Measurements from ENCODE around the gene MAP3K14.

The MAP3K14 gene

DNA sequence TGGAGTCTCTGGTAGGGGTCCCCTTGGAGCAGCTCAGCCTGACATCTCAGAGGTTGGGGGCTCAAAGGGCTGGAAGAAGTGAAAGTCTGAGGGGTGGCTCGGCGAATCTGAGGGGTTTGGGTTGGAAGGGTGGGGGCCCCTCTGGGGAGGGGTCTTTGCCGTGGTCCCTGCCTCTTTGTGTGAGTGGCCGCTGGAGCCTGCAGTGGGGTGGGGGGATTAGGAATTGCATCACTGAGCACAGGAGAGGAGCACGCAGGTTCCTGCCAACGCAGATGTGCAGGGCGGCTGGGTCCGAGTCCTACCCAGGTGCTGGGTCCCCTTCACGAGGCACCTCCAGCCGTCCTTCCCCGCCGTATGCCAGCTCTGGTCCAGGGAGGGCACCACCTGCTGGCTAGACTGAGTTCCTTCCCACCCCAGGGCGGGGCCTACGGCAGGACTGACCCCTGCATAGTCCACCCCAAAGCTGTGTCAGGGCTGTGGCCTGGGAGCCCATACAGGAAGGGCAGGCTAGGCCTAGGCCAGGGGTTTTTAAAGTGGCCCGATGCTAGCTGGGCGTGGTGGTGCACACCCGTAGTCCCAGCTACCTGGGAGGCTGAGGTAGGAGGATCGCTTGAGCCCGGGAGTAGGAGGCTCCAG is 85.2 kb downstream of the MAP3K14 start:
- FAIRE-seq = no peak

GRCh38 chr17:45230787-45231480 is 85.9 kb downstream of the MAP3K14 start:
- FAIRE-seq = no peak

GRCh38 chr17:45230410-45230786 is 86.4 kb downstream of the MAP3K14 start:
- no peak for FAIRE-seq

DNA sequence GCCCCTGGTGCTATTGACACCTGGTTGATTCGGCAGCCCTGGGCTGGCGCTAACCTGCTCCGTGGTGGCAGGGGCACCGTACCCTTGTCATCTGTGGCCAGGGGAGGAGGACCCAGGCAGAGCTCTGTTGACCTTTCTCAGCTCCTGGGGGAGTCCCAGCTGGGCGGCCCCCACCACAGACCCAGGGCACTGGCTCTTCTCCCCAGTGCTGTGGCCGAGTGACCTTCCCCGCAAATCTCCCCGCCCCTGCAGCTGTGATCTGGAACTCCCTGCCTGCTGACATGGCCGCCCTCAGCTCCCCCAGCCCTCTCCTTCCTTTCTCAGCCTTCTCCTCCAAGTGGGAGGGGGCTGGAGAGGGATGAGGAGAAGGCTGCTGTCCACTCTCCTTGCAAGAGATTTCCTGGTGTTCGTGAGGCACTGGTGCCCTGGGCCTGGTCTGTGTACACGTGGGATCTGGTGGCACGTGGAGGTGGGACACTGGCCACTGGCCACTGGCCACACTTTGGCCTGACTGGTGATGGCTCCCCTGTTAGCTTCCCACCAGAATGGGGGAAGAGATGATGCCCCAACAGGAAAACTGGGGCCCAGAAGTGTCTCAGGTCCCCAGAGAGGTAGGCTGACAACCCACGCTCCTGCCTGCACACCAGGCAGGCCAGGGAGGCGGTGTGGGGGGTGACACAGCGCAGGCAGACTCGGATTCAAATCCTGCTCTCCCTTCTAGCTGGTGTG is 87.0 kb downstream of the MAP3K14 start:
- no peak for FAIRE-seq

DNA sequence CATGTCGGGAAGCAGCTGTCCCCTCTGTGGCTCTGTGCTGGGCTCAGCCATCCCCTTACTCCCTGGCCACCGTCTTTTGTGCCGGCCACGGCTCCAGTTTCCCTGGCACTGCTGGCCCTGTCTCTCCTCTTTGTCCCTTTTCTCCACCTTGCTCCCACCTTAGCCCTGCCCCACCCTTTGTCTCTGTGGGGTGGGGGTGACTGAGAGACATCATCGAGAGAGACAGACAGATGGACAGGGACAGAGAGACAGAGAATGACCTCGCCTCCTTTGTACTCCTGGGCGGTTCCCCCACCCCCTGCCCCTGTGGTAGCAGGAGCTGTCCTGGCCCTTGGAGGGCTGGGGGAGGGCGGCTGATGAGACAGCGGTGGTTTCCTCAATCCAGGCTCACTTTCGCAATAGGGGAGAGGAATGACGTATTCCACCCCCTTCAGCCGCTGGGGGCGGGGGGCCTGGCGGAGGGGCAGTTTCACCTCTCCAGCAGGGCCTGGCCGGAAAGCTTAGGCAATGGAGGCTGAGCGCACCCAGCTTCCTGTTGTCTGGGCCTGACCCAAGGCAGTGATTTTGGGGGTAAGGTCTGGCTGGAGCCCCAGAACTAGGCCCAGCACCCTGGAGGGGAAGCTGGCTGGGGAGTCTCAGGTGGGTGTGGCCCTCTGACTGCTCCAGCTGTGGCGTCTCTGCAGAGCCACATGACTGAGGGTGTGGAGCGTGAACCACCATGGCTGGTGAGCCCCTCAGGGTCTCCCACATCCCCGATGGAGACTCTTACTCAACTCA is 87.9 kb downstream of the MAP3K14 start:
- no peak for FAIRE-seq

DNA sequence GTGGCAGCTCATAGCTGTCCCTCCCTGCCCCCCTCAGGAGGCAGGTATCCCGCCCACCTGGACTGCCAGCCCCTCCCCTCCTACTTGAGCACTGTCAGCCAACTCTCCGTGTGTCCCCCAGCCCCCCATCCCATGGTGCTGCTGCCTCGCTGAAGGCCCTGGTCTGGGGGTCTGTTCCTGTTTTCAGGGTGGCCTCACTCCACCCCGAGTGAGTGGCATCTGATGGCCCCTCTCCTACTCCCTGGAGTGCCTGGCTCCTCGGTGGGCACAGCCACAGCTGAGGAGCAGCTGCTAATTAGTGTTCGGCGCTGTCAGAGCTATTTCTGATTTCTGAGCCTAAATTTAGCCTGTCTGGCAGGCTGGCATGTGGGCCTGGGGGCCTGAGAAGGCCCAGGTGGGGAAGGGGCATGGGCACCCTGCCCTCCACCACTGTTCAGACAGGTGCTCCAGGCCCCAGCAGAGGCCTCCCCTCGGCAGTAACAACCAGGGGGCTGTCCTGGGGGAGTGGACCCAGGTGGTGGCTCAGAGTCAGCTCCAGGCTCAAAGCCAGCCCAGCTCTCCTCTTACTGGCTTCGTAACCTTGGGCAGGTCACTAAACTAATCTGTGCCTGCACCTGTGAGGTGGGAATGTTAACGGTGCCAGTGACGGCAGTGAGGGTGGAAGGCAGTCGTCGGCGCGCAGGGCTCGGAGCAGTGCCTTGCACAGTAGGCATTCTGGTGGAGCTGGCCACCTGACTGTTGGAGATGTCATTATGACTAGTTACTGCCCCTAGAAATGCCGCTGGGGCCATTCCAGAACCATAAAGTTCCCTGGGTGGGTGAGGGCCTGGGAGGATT is 88.7 kb downstream of the MAP3K14 start:
- no peak for FAIRE-seq

DNA sequence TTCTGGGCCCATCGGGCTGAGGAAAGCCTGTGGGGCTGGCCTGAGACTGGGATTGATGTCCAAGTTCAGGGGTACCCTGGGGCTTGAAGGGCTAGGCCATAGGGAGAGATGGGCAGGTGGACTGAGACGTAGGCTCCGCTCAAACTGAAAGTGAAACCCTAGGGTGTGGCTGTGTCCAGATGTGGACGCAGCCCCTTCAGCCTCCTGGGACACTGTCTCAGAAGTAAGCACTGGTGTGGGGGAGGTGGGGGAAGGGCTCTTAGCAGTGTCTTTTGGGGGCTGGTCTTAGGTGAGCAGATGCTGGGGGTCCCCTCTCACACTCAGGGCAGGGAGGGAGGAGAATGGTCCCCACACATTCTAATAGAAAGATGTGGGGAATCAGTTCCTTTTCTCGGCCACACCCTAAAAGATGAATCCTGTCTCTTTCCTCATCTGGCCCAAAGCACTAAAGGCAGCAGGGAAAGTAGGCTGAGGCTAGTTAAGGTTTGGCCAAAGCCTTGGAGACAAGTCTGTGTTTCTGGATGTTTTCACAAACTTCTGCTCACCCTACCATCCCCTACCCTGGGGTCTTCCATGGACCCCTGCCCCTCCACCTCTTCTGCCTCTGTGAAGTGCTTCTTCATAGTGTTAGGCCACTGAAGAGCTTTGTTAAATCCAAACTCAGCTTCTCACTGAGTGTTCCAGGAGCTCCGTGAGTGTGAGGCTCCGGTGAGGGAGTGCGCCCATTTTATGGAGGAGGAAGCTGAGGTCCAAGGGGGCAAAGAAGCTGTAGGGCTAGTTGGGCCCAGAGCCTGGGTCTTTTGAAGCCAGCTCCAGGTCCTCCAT is 89.5 kb downstream of the MAP3K14 start:
- FAIRE-seq = no peak

GRCh38 chr17:45226576-45226975 is 90.2 kb downstream of the MAP3K14 start:
- no peak for FAIRE-seq

DNA sequence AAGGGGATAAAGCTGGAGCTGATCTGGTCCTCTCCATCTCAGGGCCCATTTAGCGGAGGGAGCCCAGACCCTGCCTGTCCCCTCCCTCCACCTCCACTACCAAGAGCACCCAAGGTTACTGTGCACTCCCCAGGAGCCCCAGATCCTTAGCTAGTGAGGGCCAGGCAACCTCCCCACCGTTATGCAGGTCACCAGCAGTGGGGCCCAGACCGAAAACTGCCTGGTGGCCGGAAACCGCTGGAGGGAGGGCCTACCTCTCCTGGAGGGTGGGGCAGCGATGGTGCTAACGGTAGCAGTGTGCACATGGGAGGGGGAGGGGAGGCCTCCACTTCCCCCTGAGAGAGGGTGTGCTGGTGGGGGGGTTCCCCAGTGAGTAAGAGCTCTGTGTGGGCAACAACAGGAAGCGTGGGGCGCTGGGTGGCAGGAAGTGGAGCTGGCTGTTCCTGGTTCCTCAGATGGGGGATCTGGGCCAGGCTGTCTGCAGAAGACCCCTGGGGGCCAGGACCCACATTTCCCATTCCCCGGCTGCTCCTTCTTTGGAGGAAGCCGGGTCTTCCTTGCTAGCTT is 90.8 kb downstream of the MAP3K14 start:
- no peak for FAIRE-seq

DNA sequence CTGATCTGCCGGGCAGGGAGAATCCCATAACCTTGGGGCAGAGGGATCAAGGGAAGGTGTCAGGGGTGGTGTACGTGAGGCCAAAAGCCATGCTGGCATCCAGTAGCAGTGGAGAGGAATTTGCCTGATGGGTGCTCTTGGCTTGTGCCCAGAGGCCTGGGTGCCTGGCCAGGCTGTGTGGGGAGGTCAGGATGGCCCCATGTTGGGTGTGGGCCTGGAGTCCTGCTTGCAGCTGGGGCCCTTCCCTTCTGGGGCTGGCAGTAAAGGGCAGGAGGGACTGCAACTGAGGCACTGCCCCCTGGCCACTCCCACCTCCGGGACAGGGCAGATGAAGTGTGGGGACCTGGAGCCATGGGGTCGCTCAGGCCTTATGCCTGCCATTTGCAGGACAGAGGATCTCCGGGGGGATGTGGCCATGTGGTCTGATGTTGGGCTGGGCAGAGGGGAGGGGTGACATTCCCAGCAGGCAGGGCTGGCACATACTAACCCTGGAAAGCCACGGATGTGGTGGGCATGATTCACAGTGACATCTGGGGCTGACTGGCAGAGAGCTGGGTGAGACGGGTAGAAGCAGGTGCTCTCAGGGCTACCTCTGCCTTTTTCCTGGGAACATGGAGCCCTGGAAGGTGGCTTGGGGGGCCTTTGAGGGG is 91.6 kb downstream of the MAP3K14 start:
- FAIRE-seq = no peak

DNA sequence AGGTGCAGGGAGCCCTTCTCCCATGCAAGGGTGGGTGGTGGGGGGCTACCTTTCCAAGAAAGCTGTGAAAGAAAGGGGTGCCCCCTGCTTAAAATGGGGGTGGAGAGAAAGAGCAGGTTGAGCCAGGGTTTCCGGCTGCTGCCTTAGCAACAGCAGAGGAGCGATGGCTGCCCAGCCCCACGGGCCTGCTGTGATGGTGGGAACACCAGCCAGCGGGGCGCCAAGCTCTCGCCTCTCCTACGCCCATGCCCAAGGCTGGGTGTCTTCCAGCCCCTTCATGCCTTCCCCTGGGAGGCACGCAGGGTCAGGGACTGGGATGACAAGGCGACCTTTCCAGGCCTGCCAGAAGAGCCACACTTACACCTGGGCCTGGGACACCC is 92.2 kb downstream of the MAP3K14 start:
- no peak for FAIRE-seq

GRCh38 chr17:45223539-45224528 is 93.0 kb downstream of the MAP3K14 start:
- FAIRE-seq = no peak

DNA sequence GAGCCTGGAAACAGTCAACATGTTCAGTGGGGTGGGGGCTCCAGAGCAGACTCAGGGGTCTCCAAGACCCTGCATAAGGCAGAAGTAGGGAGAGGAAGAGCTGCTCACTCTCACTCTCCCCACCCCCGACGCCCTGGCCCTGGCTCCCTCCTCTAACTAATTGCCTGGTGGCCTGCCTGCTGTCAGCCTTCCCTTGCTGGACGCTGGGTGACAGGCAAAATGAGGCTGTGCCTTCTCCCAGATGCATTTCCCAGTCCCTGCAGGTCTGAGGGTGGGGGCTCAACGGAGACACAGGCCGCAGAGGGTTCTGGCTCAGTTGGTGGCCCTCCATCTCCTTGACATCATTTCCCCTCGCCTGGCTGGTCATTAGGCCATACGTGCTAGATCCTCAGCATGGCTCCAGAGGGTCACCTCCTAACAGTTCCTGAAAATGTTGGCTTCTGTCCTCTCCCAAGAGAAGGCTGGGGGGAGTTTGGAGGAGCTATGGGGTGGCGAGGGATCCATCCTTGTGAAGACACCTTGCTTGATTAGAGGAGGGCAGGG is 93.8 kb downstream of the MAP3K14 start:
- FAIRE-seq = no peak

GRCh38 chr17:45222289-45222995 is 94.4 kb downstream of the MAP3K14 start:
- no peak for FAIRE-seq

- no peak for FAIRE-seq
These were observed 94.9 kb downstream of the MAP3K14 start for GRCh38 chr17:45222014-45222288.

- FAIRE-seq = no peak
These were observed 95.5 kb downstream of the MAP3K14 start, which contains the start of gene FMNL1 for GRCh38 chr17:45221081-45222013. Gene FMNL1, plus strand, starts transcription at chr17:45221885. Its CDS starts 240 bp downstream, at chr17:45222125.

DNA sequence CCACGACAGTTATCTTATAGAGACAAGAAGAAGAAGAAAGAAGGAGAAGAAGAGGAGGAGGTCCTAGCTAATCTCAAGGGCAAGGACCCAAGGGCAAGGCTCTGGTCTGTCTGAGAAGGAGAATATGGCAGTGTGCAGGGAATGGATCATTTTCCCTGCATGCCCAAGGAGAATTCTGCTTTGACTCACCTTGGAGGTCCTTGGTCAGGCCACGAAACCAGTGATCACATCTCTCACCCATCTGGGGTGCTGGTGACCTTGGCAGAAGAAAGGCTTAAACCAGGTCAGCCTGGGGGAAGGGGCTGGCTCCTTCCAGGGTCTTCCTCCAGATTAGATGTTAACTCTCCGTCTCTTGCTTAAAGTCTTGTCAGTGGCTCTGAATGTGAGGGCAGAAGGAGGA is 96.7 kb downstream of the MAP3K14 start:
- FAIRE-seq = no peak

Data from TTC549 (cell line).